GM12878 (cell line): ENCODE data around the gene UNC13B. TPM values are rescaled to one million over a fixed set of nuclear protein-coding genes. Genes with fewer than 3 reads are reported as not detected.

Experiments
- ATAC-seq: fragments of 200-7000 bp; cut with Tn5 transposase; 3 replicates; pipeline ENCODE4 v1.9.1; 2020; ENCODE audit warnings: mild to moderate bottlenecking, moderate library complexity
- BruUV-seq: library from RNA; stranded (reverse); fragments of 400-500 nt; replicated peaks from 2 replicates; lab custom pipeline; 2021; lab: Mats Ljungman, UMichigan
- CTCF ChIA-PET: fragments of 300-600 bp; sonication (Branson Sonifier 250); formaldehyde crosslinking; extraction: SDS; loops from one replicate; lab custom pipeline; 2021; ENCODE audit warnings: inconsistent platforms; lab: Yijun Ruan, JAX
- POLR2A ChIA-PET: fragments of 350-600 bp; formaldehyde crosslinking; extraction: SDS; loops from one replicate; lab custom pipeline; 2021; ENCODE audit warnings: inconsistent platforms; lab: Charles Lee
- RAD21 ChIA-PET: fragments of 300-600 bp; sonication (Branson Sonifier 250); formaldehyde crosslinking; loops from one replicate; lab custom pipeline; 2023; ENCODE audit warnings: antibody characterized with exemption; ENCODE audit not compliant: unreplicated experiment; lab: Charles Lee
- SMC1A ChIA-PET: fragments of 300-600 bp; sonication (Branson Sonifier 250); formaldehyde crosslinking; loops from one replicate; lab custom pipeline; 2023; ENCODE audit not compliant: unreplicated experiment, uncharacterized antibody; lab: Charles Lee
- DNase-seq: peaks from one replicate; pipeline ENCODE4 v3.0.0-alpha.2; 2011; ENCODE audit warnings: low read depth, low spot score
- FAIRE-seq: peaks from 3 replicates; lab custom pipeline; 2011; peaks lifted over from hg19 to GRCh38; lab: Jason Lieb, UNC
- H2AFZ ChIP-seq: 2 replicates; pipeline ENCODE4 v1.6.0; 2011; ENCODE audit warnings: low read depth, low read length, control low read depth; ENCODE audit not compliant: control insufficient read depth
- H3K27ac ChIP-seq: 2 replicates; pipeline ENCODE4 v1.5.1; 2011; ENCODE audit warnings: control low read depth; ENCODE audit not compliant: control insufficient read depth, insufficient read depth
- H3K27me3 ChIP-seq, 2 experiments: replicated peaks in 1 of 2; 2 replicates each; pipeline versions ENCODE4 v1.6.0 to v1.6.1; 2011; ENCODE audit warnings: low read length in 1 of 2; ENCODE audit not compliant: control insufficient read depth in 2 of 2, insufficient read depth in 2 of 2
- H3K36me3 ChIP-seq, 2 experiments: 2 replicates each; pipeline ENCODE4 v1.5.1; 2011; ENCODE audit warnings: low read length in 1 of 2; ENCODE audit not compliant: control insufficient read depth in 2 of 2, insufficient read depth in 2 of 2
- H3K4me1 ChIP-seq: 2 replicates; pipeline ENCODE4 v1.6.1; 2011; ENCODE audit warnings: mild to moderate bottlenecking, low read length, moderate library complexity, mixed read lengths; ENCODE audit not compliant: control insufficient read depth, insufficient read depth
- H3K4me2 ChIP-seq: 2 replicates; pipeline ENCODE4 v1.6.0; 2011; ENCODE audit warnings: control low read depth; ENCODE audit not compliant: control insufficient read depth, insufficient read depth
- H3K4me3 ChIP-seq: fragments of 200-600 bp; sonication (generic); 2 replicates; pipeline ENCODE4 v1.5.1; 2016
- H3K79me2 ChIP-seq: 2 replicates; pipeline ENCODE4 v1.6.0; 2011; ENCODE audit warnings: low read length; ENCODE audit not compliant: control insufficient read depth, insufficient read depth
- H3K9ac ChIP-seq: 2 replicates; pipeline ENCODE4 v1.8.0; 2011; ENCODE audit warnings: low read length, control low read depth, mixed read lengths; ENCODE audit not compliant: control insufficient read depth, insufficient read depth
- H3K9me3 ChIP-seq: replicated peaks from 3 replicates; pipeline ENCODE4 v1.5.1; 2011; ENCODE audit warnings: mild to moderate bottlenecking, low read length; ENCODE audit not compliant: control insufficient read depth, insufficient read depth
- H4K20me1 ChIP-seq: 2 replicates; pipeline ENCODE4 v1.6.0; 2011; ENCODE audit not compliant: control insufficient read depth, insufficient read depth
- EP300 ChIP-seq, 2 experiments: fragments of 150-350 bp in 1 of 2; IDR thresholded peaks; 2 replicates each; pipeline ENCODE4 v1.6.1; 2011 to 2012; ENCODE audit warnings: low read depth in 2 of 2, low read length in 2 of 2, borderline replicate concordance in 1 of 2, improper control_type of control experiment in 1 of 2, inconsistent platforms in 1 of 2; ENCODE audit not compliant: control insufficient read depth in 1 of 2
- GABPA ChIP-seq: IDR thresholded peaks from 2 replicates; pipeline ENCODE4 v1.6.1; 2014; ENCODE audit warnings: antibody characterized with exemption, low read depth, mild to moderate bottlenecking, inconsistent platforms
- IRF3 ChIP-seq: fragments of 450-650 bp; IDR thresholded peaks from 2 replicates; pipeline ENCODE4 v1.6.1; 2014; ENCODE audit warnings: mild to moderate bottlenecking
- MAX ChIP-seq: IDR thresholded peaks from 2 replicates; pipeline ENCODE4 v1.6.1; 2012; ENCODE audit warnings: low read depth, low read length, improper control_type of control experiment
- MXI1 ChIP-seq: fragments of 150-350 bp; IDR thresholded peaks from 2 replicates; pipeline ENCODE4 v1.6.1; 2011; ENCODE audit warnings: low read depth, mild to moderate bottlenecking, inconsistent platforms, low read length, improper control_type of control experiment
- MYC ChIP-seq: IDR thresholded peaks from 2 replicates; pipeline ENCODE4 v1.6.1; 2011; ENCODE audit warnings: mild to moderate bottlenecking, low read length, moderate library complexity, inconsistent platforms; ENCODE audit not compliant: insufficient read depth, insufficient replicate concordance, insufficient read length, severe bottlenecking
- NKRF ChIP-seq: fragments of 450-650 bp; conservative IDR thresholded peaks from 2 replicates; pipeline ENCODE4 v1.6.1; 2017; ENCODE audit warnings: mild to moderate bottlenecking, moderate library complexity
- PAX8 ChIP-seq: fragments of 450-650 bp; IDR thresholded peaks from 2 replicates; pipeline ENCODE4 v1.6.1; 2017; ENCODE audit warnings: mild to moderate bottlenecking, moderate library complexity
- PKNOX1 ChIP-seq: fragments of 450-650 bp; IDR thresholded peaks from 2 replicates; pipeline ENCODE4 v1.6.1; 2016; ENCODE audit warnings: mild to moderate bottlenecking
- RELA ChIP-seq: fragments of 450-650 bp; IDR thresholded peaks from 2 replicates; pipeline ENCODE4 v1.8.0; 2014; ENCODE audit warnings: borderline replicate concordance; ENCODE audit not compliant: partially characterized antibody
- SUZ12 ChIP-seq: fragments of 200-600 bp; sonication (generic); IDR thresholded peaks from one replicate; pipeline ENCODE4 v1.6.1; 2018; ENCODE audit warnings: antibody characterized with exemption, mild to moderate bottlenecking; ENCODE audit not compliant: unreplicated experiment
- USF2 ChIP-seq: IDR thresholded peaks from 2 replicates; pipeline ENCODE4 v1.6.1; 2011; ENCODE audit warnings: low read depth, low read length, improper control_type of control experiment, borderline replicate concordance
- ZBTB40 ChIP-seq: fragments of 450-650 bp; IDR thresholded peaks from 2 replicates; pipeline ENCODE4 v1.6.1; 2016; ENCODE audit warnings: mild to moderate bottlenecking, moderate library complexity, borderline replicate concordance
- WGBS: methylation state at CpG from one replicate; pipeline ENCODE4 v1.1.6; 2016; ENCODE audit warnings: low lambda C conversion rate; ENCODE audit not compliant: insufficient replicate concordance, insufficient coverage; ENCODE audit errors: missing lambda C conversion rate; 5-methylcytosine and 5-hydroxymethylcytosine counted together
- in situ Hi-C: fragments of 300-500 bp; cut with MboI; formaldehyde crosslinking; loops from 9 replicates; pipeline ENCODE4 v1.14.3; 2018; ENCODE audit warnings: mixed read lengths
- intact Hi-C: fragments of 100-400 bp; cut with micrococcal nuclease; formaldehyde crosslinking; loops from one replicate; pipeline ENCODE4 v1.14.2; 2022; ENCODE audit not compliant: unreplicated experiment
- polyA plus RNA-seq, 11 experiments: library from polyadenylated mRNA; depleted of rRNA in 4 of 11; unstranded in 6 of 11; stranded (reverse) in 5 of 11; fragments of >200 nt; fragmentation: Nextera tagmentation in 4 of 11; fragmentation: Illumina TruSeq in 1 of 11; extraction: Ambion mirVana in 4 of 11; extraction: Trizol in 1 of 11; gene quantifications; 1 replicate in 1 of 11; 2 replicates in 10 of 11; pipeline versions ENCODE4 v1.2.1 to v1.2.3, GENCODE V29; 2011 to 2016; ENCODE audit warnings: inconsistent platforms in 2 of 11, missing spikeins in 2 of 11, low read depth in 1 of 11
- total RNA-seq, 4 experiments: library from RNA; depleted of rRNA in 3 of 4; stranded (reverse); fragments of >200 nt in 3 of 4; fragmentation: Illumina TruSeq in 1 of 4; extraction: Trizol in 1 of 4; gene quantifications; 2 replicates each; pipeline versions ENCODE4 v1.2.1 to v1.2.3, GENCODE V29; 2013 to 2021

The UNC13B gene
- total and polyA plus RNA-seq, 10 of the 15 experiments (the other 5 are each of a cell fraction or from before 2014, with no cell fraction given): under 0.01 to 0.42 (median 0.06) TPM; not detected in 4

- ChIA-PET POLR2A (no interaction called here), CTCF (no interaction called here), RAD21 (no interaction called here), SMC1A (interaction anchor here (1.3 kb wide), 1 partner anchor 20 kb away, joined by 3 read pairs; no protein-coding TSS in a partner anchor)
- H3K27ac ChIP-seq: no peak overlapping the region
- intact Hi-C loops: no loop called here
- no peaks in the 10 kb centered on the region; the same call in 1 of the 3 replicates for H3K9me3 ChIP-seq
- ATAC-seq (no peak), DNase-seq (no peak), FAIRE-seq (no peak)
- H3K79me2 ChIP-seq: no peaks in the 10 kb centered on the region
- WGBS: 74% methylated on average over 3 of the region's 3 CpGs
- BruUV-seq: no TSS peak
- no peak overlapping the region for H2AFZ ChIP-seq
- H3K4me2 ChIP-seq: no peak overlapping the region
- no peaks in the 10 kb centered on the region for H4K20me1 ChIP-seq
- no peak overlapping the region for H3K9ac ChIP-seq
- H3K4me3 ChIP-seq: no peak overlapping the region
- in situ Hi-C loops: no loop called here
- no peaks in the 10 kb centered on the region for H3K4me1 ChIP-seq
- no peaks in the 10 kb centered on the region for H3K36me3 ChIP-seq
- no peaks in the 10 kb centered on the region for H3K27me3 ChIP-seq
- TF ChIP-seq SUZ12: no peak
- TF ChIP-seq MYC: no peak
- no peak for TF ChIP-seq MXI1
- TF ChIP-seq USF2: no peak
- no peak for TF ChIP-seq NKRF
- TF ChIP-seq EP300 (IDR thresholded peaks at IDR 0.05; ENCODE audit: borderline replicate concordance in 1 of 2, control insufficient read depth in 1 of 2, low read depth in 2 of 2, low read length in 2 of 2): no peak
- TF ChIP-seq IRF3: no peak
- TF ChIP-seq PKNOX1: no peak
- TF ChIP-seq PAX8: no peak
- TF ChIP-seq RELA: no peak
- no peak for TF ChIP-seq MAX
- no peak for TF ChIP-seq ZBTB40
- no peak for TF ChIP-seq GABPA
Measured at GRCh38 chr9:35226651-35227050, 64.8 kb downstream of the UNC13B start.
